Activated CD4-positive, alpha-beta T cell treated with anti-CD3 and anti-CD28 coated beads, Interleukin-2, Interleukin-6, amounts not matched to agents 100 ng/mL and 50 ng/mL, durations not matched to agents 16 hours and 8 hours (primary cell): ENCODE data around the gene ASCL4.
"Not testable (repeated sequence)": the region's sequence is repeated elsewhere in the genome, so short reads cannot be mapped to it uniquely, and the experiment has no call there.

Experiments
- DNase-seq: peaks from one replicate; pipeline ENCODE4 v3.0.0-alpha.2; 2020

Gene ASCL4, protein sequence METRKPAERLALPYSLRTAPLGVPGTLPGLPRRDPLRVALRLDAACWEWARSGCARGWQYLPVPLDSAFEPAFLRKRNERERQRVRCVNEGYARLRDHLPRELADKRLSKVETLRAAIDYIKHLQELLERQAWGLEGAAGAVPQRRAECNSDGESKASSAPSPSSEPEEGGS

DNA sequence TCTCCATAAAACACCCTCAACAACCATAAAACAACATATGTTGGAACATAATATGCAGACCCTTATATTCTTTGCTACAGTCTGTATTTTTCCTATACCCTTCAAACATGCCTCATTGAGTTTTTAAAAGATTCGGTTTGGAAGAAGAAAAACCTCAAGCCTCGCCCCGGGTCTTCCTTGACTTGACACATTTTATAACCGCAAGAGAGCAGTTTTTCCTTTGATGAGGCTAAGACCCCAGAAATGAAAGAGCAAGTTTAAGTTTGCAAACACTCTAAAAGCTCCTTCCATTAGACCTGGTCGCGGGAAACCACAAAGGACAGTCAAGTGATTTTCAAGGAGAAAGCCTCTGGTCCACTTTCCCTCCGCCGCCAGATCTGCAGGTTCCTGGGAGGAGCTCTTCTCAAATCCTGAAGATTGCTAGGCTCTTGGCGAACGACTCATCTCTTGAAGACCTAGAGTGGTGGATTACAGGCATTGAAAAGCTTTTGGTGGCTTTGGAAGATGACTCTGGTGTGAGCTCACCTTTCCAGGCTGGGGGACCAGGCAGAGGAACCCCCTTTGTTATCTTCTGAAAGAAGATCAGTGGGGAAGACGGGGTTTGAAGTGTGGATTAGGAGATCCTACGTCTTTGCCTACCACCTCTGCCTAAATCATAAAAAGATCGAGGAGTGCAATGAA, at the start of gene ASCL4:
ASCL4 (plus strand) TSS at position 356 of the 681 bp plus-strand sequence. CDS start 515 bp downstream, outside the sequence.
- no peak for DNase-seq

DNA sequence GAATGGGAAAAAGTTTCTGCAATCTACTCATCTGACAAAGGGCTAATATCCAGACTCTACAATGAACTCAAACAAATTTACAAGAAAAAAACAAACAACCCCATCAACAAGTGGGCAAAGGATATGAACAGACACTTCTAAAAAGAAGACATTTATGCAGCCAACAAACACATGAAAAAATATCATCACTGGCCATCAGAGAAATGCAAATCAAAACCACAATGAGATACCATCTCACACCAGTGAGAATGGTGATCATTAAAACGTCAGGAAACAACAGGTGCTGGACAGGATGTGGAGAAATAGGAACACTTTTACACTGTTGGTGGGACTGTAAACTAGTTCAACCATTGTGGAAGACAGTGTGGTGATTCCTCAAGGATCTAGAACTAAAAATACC, 47.2 kb upstream of the ASCL4 start:
- not testable (repeated sequence) for DNase-seq

DNA sequence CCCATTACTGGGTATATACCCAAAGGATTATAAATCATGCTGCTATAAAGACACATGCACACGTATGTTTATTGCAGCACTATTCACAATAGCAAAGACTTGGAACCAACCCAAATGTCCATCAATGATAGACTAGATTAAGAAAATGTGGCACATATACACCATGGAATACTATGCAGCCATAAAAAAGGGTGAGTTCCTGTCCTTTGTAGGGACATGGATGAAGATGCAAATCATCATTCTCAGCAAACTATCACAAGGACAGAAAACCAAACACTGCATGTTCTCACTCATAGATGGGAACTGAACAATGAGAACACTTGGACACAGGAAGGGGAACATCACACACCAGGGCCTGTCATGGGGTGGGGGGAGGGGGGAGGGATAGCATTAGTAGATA, 46.8 kb upstream of the ASCL4 start:
- DNase-seq, result not testable (repeated sequence)

DNA sequence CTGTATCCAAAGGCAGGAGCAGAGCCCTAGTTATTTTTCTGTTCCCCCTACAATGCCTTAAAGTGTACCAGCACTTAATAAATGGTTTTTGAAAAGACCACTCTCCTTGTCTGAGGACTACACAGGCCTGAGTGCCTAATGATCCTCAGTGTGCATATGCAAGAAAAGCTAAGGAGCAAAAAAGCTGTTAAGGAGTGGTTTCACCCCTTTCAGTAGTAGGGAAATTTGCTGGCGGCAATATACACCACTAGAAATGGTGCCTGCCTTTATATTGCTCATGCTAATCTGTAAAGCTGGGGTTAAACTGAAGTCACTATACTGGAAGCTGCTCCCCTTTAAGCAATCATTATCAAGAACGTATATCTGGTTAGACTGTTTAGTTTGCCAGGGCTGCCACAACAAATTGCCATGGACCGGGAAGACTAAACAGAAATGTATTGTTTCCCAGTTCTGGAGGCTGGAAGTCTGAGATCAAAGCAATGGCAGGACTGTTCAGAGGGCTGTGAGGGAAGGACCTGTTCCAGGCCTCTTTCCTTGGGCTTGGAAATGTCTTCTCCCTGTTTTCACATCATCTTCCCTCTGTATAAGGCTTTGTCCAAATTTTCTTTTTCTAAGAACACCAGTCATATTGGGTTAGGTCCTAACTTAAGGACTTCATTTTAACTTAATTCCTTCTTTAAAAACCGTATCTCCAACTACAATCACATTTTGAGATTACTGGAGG, 43.7 kb upstream of the ASCL4 start:
- DNase-seq, result no peak

DNA sequence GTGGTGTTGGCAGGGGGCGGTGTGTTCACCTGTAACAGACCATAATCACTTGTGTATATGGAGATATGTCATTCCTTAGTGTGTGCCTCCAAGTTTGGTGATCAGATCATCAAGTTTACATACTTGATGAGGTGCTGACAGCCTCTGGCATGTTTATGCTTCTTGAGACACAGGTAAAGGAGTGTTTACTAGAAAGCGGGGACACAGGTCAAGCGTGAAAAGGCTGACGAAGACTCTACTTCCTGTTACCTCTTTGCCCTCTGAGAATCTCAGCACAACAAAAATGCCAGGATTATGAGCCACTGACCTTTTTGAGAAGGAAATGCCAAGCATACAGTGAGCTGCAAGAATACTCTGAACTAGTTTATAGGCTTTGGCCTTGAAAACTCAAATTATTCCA, 43.1 kb upstream of the ASCL4 start:
- DNase-seq, result no peak

DNA sequence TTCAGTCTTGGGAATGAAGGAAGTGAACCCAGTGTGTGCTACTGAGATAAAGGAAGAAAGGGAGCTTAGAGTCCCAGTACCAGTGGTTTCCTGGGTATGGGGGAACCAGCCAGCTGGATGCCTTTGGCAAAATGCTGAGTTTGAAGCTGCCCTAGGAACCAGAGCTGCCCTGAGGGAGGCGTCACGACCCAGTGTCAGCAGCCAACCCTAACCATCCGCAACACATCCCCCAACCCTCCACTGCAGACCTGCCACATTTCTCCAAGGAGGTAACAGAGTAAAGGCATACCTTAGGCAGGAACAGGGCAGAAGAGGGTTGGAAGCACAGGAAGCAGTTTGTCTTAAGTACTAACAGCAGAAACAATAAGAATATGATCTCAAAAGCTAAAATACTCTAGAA, 42.1 kb upstream of the ASCL4 start:
- DNase-seq, result no peak

DNA sequence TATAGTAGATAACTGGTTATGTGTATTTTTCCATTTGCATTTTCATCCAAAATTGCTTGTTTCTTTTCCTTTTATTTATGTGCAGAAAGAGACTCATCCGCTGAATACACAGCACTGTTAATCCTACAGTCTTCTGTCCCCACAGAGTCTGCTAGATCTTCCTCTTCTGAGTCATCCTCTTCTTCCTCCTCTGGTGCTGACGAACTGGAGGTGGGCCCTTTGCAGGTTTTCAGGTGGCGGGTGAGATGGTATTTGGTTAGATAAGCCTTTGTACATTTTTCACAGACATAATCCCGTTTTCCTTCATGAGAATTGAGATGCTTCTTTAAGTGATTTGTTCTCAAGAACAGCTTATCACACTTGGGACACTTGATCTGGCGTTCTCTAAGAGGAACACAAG, 40.4 kb upstream of the ASCL4 start:
- no peak for DNase-seq

DNA sequence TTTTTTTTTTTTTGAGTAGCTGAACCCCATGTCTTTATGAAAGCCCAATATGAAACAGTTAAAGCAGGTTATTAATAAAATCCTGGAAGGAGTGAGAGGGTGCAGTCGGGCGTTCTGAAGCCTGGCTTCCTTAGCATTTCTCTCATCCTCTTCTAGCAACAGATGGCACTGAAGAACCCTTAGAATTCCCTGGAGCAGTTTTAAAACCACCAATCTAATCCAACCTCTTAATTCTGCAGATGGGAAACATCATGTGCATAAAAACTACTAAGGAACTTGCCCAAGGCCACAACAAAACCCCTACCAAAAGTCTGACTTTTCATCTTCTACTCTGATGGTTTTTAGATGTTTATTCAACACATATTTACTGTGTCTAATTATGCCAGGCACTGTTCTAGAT, 38.7 kb upstream of the ASCL4 start:
- no peak for DNase-seq

DNA sequence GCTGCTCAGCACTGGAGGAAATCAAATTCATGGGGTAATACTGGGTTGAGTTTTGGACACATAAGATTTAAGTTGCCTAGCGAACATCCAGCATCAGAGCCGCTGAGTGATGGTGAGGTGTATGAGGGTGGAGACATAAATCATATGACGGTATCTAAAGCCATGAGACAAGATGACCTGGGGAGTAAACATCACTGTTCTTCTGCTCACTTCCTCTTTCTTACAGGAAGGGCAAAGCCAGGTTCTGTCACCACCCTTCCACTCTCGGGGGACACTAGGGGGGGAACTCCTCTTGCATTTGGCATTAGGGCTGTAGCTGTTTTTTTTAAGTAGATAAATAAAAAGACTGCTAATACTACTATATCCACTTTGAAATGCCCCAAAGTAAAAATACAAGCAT, 37.6 kb upstream of the ASCL4 start:
- DNase-seq, result no peak

DNA sequence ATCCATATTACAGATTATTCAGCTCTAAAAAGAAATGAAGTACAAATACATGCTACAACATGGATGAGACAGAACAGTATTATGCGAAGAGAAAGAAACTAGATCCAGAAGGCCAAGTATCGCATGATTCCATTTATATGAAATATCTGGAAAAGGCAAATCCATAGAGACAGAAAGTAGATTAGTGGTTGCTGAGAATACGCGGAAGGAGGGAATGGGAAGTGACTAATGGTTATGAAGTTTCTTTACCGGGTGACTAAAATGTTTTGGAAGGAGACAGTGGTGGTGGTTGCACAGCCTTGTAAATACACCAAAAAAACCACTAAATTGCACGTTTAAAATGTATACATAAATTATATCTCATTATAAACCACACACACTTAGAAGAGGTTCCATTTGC, 26.0 kb upstream of the ASCL4 start:
- DNase-seq, result no peak

DNA sequence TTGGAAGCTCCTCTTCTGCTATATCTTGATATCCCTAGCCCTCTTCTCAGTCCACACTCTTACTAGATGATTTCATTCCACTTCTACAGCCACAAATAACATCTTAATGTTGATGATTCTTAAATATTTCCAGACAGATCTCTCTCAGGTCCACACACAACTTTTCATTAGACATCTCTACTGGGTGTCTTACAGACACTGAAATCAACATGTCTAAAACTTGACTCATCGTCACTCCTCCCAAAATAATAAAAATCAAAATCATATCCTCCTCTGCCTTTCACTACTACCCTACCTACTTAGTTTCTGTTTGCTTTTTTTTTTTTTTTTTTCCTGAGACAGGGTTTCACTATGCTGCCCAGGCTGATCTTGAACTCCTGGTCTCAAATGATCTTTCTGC, 25.4 kb upstream of the ASCL4 start:
- no peak for DNase-seq

DNA sequence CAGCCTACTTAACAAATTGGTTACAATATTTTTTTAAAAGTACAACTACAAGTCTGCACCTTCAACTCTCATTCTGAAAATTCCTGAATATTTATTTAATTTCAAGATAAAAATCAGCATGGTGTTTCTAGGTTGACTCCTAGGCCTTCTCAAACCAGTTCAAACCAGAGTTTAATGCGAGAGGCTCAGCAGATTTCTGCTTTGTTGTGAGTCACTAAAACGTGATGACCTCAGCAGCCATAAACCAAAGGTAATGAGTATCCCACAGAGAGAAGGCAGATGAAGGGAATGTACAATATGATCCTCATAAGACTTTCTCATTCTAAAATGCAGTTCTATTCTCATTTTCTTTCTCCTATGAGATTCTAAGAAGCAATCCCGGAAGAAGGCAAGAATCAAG, 15.1 kb upstream of the ASCL4 start:
- DNase-seq, result peak; percentile 75

DNA sequence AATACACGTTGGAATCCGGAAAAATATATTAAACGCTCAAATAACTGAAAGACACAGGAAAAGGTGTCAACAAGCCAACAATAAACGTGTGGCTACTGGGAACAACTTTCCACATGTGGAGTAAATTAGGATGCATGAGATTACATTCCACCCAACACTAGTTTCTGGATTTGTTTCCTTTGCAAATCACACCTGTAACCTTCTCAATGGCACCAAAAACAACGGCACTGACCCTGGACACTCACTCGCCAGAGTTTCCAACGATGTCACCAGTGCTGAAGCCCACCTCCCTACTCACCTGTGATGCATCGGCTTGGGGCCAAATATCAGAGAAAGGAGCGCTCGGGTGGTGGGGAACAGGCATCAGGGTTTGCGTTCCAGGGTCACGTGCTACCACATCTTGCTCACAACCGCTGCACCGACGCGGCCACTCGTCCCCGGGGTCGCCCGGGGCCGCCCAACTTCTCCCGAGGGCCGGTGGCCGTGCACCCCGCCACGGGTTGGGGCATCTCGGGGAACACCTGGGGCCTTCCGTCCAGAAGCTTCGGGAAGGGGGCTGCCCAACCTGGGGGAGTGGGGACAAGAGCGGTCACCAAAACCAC, 14.2 kb upstream of the ASCL4 start:
- DNase-seq, result peak; percentile 42

DNA sequence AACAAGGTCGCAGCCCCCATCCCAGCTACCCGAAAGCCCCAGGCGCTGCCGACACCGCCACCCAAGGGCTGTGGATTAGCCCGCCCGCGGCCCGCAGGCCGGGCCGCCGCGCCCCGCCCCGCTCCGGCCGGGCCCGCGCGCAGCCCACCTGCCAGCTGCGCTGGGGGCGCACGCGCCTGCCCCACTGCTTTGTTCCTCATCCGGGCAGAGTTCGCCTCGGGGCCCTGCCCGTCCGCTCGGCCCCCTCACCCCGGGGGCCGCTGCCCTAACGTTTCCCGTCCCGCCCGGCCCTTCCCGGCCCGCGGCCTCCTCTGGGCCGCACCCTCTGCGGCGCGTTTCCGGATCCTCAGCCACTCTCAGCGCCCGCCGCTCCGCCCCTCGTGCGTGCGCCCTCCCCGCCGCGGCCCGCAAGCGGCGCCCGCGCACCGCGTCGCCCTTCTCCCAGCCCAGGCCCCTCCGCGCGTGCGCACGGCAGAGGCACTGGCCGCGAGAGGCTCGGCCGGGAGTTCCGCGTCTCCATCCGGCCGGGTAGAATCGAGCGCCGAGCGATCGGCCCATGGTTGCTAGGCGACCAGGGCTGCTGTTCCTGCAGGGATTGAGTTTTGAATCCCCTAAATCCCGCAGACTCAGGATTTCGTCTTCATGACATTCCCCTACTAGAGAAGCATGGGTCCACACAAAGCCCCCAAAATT, 13.5 kb upstream of the ASCL4 start, which contains the start of gene PRDM4:
PRDM4 (minus strand) TSS at position 329 of the 693 bp plus-strand sequence. CDS start 622 bp downstream, outside the sequence.
- DNase-seq, result peak; percentile 94

DNA sequence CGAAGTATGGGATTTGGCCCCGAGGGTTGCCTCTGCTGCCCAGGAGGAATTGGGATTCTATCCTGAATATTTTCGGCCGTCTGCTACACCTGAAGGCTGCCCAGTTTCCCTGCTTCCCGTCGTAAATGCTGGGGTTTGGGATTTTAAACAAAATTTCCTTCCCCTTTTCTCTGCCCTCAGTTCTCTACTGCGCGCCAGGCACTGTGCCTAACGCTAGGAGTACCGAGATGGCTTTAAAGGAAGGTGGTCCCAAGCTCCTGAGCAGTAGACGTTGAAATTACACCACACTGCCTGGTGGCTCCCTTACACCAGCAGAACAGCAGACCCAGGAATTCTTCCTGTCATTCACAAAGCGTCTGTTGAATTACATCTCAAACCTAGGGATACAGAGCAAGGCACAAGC, 13.0 kb upstream of the ASCL4 start:
- no peak for DNase-seq

DNA sequence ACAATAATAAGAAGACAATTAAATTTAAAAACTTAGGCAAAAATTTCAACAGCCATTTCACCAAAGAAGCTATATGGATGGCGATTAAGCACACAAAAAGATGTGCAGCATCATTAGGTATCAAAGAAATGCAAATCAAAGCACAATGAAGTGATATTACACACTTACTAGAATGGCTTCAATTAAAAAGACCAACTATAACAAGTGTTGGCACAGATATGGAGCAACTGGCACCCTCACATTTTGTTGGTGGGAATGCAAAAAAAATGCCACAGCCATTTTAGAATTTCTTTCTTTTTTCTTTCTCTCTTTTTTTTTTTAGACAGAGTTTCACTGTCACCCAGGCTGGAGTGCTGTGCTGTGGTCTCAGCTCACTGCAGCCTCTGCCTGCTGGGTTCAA, 11.6 kb upstream of the ASCL4 start:
- DNase-seq, result no peak

DNA sequence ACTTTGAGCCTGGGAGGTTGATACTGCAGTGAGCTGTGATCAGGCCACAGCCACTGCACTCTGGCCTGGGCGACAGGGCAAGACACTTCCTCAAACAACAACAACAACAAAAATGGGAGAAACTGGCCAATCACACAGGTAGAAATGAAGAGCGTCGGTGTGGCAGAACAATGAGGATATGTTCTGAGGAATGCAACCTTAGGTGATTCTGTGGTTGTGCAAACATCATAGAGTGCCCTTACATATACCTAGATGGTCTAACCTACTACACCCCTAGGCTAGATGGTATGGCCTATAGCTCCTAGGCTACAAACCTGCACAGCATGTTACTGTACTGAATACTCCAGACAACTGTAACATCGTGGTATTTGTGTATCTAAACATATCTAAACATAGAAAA, 9.9 kb upstream of the ASCL4 start:
- DNase-seq, result no peak

DNA sequence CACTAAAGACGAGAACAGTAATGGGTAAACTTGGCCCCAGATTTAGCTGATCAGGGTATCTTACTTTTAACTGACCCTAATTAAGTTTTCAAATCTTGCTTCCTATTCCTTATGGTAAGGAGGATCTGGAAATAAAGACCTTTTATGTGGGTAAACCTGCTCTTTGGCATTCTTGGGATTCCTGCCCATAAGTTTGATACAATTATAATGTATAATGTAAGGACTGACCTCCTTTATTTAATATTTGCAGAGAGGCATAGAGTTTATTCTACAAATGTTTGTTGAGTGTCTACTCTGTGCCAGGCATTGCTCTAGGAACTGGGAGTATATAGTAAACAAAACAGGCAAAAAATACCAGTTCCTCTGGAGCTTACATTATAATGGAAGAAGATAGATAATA, 9.2 kb upstream of the ASCL4 start:
- no peak for DNase-seq

DNA sequence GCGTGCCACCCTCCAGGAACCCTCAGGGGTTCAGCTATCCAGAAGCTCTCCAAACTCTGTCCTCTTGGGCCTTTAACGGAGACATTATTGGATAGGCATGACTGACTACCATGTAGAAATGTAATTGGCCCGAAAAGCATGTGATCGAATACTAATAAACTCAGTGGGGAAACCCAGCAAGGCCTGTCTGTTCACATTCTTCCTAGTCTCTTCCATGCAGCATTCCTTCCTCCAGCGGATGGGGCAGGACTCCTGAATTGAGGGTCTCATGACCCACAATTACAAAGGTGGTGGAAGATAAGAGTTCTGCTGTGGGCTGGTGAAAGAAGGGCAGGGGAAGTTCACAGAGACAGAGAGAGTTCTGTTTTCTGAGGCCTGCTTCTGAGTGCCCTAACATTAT, 7.0 kb upstream of the ASCL4 start:
- no peak for DNase-seq

DNA sequence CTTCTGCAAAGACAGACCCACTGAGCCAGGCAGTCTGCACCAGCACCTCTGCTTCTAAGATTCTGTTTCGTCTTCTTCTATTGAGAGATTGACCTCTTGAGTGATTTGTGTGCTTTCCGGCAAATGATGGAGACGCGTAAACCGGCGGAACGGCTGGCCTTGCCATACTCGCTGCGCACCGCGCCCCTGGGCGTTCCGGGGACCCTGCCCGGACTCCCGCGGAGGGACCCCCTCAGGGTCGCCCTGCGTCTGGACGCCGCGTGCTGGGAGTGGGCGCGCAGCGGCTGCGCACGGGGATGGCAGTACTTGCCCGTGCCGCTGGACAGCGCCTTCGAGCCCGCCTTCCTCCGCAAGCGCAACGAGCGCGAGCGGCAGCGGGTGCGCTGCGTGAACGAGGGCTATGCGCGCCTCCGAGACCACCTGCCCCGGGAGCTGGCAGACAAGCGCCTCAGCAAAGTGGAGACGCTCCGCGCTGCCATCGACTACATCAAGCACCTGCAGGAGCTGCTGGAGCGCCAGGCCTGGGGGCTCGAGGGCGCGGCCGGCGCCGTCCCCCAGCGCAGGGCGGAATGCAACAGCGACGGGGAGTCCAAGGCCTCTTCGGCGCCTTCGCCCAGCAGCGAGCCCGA, 703 bp downstream of the ASCL4 start:
- no peak for DNase-seq

DNA sequence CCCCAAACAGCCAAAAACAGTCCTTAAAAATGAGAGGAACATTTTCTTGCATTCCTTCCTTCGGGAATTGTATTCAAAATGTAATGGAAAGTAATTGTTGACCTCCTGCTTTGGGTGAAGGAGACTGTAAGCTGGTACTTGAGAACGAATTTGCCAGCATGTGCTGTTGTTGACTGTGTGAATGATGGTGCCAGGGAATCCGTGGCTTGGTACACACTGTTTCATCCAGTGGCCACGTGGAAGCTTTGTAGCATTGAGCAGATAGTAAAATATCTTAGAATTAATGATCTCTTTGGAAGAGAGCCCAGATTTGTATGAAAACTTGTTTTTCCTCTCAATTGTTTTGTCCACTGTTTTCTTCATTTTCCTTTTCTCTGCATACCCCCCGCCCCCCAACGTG, 1.7 kb downstream of the ASCL4 start:
- no peak for DNase-seq

DNA sequence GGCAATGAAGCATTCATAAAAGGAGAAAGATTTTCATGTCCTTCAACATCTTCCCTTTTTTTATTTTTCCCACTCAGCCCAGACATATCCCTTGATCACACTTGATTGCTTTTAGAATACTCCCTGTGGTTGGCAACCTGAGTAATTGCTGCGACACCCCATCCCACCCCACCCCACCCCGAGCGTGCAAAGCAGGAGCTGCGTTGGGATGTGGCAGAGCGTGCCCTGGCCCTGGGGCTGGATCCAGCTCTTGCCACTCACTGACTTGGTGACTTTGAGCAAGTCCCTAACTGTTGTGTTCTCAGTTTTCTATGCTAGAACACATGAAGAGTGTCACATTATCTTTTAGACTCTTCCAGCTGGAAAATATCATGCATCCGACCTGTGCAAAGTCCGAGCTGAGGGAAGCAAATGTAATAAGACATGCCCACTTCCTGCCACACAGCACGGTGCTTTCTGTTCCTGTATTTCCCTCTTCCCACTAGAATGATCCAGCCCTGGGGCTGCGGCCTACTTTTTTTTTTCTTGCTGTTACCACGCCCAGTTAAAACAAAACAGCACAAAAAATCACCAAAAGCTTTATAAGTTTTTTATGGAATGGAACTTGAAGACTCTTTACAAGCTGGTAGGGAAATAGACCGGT, 4.0 kb downstream of the ASCL4 start:
- no peak for DNase-seq
